Endothelial cell of umbilical vein (primary cell): ENCODE data around the gene INPP4B. TPM values are rescaled to one million over a fixed set of nuclear protein-coding genes. Genes with fewer than 3 reads are reported as not detected.

Experiments used
- BruUV-seq: library from RNA; stranded (reverse); fragments of 400-500 nt; replicated peaks from 2 replicates; lab custom pipeline; 2021; lab: Mats Ljungman, UMichigan
- CTCF ChIA-PET: fragments of 300-600, 350-600 bp; sonication (Branson Sonifier 250); formaldehyde crosslinking; loops from one replicate; lab custom pipeline; 2021; ENCODE audit warnings: antibody characterized with exemption, inconsistent platforms; lab: Charles Lee
- POLR2A ChIA-PET: fragments of 300-600, 350-600 bp; sonication (Branson Sonifier 250); formaldehyde crosslinking; loops from one replicate; lab custom pipeline; 2021; ENCODE audit warnings: antibody characterized with exemption, inconsistent platforms; lab: Charles Lee
- DNase-seq: peaks from one replicate; pipeline ENCODE4 v3.0.0-alpha.2; 2011; ENCODE audit warnings: low read depth, low spot score
- FAIRE-seq: peaks from 2 replicates; lab custom pipeline; 2011; peaks lifted over from hg19 to GRCh38; lab: Jason Lieb, UNC
- H2AFZ ChIP-seq: 2 replicates; pipeline ENCODE4 v1.6.0; 2012; ENCODE audit warnings: low read depth, low read length, control low read depth, inconsistent platforms
- H3K27ac ChIP-seq: 2 replicates; pipeline ENCODE4 v1.5.1; 2011; ENCODE audit warnings: low read depth, mild to moderate bottlenecking, control low read depth, low read length, moderate library complexity; ENCODE audit not compliant: insufficient read depth
- H3K27me3 ChIP-seq, 2 experiments: 2 replicates each; pipeline versions ENCODE4 v1.6.0 to v1.6.1; 2011; ENCODE audit warnings: low read length in 2 of 2, mixed read lengths in 1 of 2; ENCODE audit not compliant: control insufficient read depth in 2 of 2, insufficient read depth in 2 of 2
- H3K36me3 ChIP-seq, 2 experiments: 2 replicates in 1 of 2; 3 replicates in 1 of 2; pipeline ENCODE4 v1.5.1; 2011; ENCODE audit warnings: low read length in 2 of 2, mild to moderate bottlenecking in 1 of 2, moderate library complexity in 1 of 2; ENCODE audit not compliant: control insufficient read depth in 2 of 2, insufficient read depth in 2 of 2; ENCODE audit errors: extremely low read depth in 1 of 2
- H3K4me1 ChIP-seq: 3 replicates; pipeline ENCODE4 v1.5.1; 2011; ENCODE audit warnings: mild to moderate bottlenecking, low read length; ENCODE audit not compliant: control insufficient read depth, insufficient read depth; ENCODE audit errors: extremely low read depth
- H3K4me2 ChIP-seq: 2 replicates; pipeline ENCODE4 v1.6.1; 2011; ENCODE audit warnings: low read length, control low read depth, mixed read lengths; ENCODE audit not compliant: insufficient read depth
- H3K4me3 ChIP-seq, 3 experiments: fragments of 200-600 bp in 1 of 3; sonication (generic), shearing (Covaris generic) in 1 of 3; replicated peaks in 1 of 3; 2 replicates each; pipeline ENCODE4 v1.5.1; 2011 to 2016; ENCODE audit warnings: control low read depth in 3 of 3, low read length in 3 of 3, mild to moderate bottlenecking in 2 of 3, inconsistent platforms in 1 of 3, low read depth in 1 of 3, moderate library complexity in 1 of 3; ENCODE audit not compliant: insufficient read depth in 1 of 3
- H3K79me2 ChIP-seq: 2 replicates; pipeline ENCODE4 v1.6.0; 2012; ENCODE audit warnings: low read length, inconsistent platforms; ENCODE audit not compliant: control insufficient read depth, insufficient read depth
- H3K9ac ChIP-seq: replicated peaks from 2 replicates; pipeline ENCODE3; 2011; ENCODE audit warnings: low read length, control low read depth; ENCODE audit not compliant: insufficient read depth; ENCODE audit errors: extremely low read depth
- H3K9me1 ChIP-seq: replicated peaks from 3 replicates; pipeline ENCODE4 v1.6.0; 2011; ENCODE audit warnings: mild to moderate bottlenecking, low read length; ENCODE audit not compliant: control insufficient read depth, insufficient read depth; ENCODE audit errors: extremely low read depth
- H3K9me3 ChIP-seq: replicated peaks from 2 replicates; pipeline ENCODE4 v1.5.1; 2012; ENCODE audit warnings: low read length, inconsistent platforms; ENCODE audit not compliant: control insufficient read depth, insufficient read depth
- H4K20me1 ChIP-seq: replicated peaks from 2 replicates; pipeline ENCODE3; 2011; ENCODE audit warnings: mild to moderate bottlenecking, low read length; ENCODE audit not compliant: control insufficient read depth, insufficient read depth; ENCODE audit errors: extremely low read depth
- CTCF ChIP-seq, 2 donors: IDR thresholded peaks; 1 replicate in 1 of 2; 2 replicates in 1 of 2; pipeline ENCODE4 v1.5.1; 2011; ENCODE audit warnings: low read length in 2 of 2, mild to moderate bottlenecking in 2 of 2, moderate library complexity in 2 of 2, control low read depth in 1 of 2, inconsistent platforms in 1 of 2, low read depth in 1 of 2; ENCODE audit not compliant: insufficient read depth in 1 of 2; ENCODE audit errors: extremely low read depth in 1 of 2
- EZH2 ChIP-seq: IDR thresholded peaks from 2 replicates; pipeline ENCODE4 v1.6.1; 2012; ENCODE audit warnings: borderline replicate concordance, low read depth, mild to moderate bottlenecking, moderate library complexity, low read length, inconsistent platforms; ENCODE audit not compliant: severe bottlenecking
- FOS ChIP-seq: IDR thresholded peaks from 2 replicates; pipeline ENCODE4 v1.6.1; 2011; ENCODE audit warnings: mild to moderate bottlenecking, low read length, moderate library complexity, borderline replicate concordance; ENCODE audit not compliant: insufficient read depth
- GATA2 ChIP-seq: IDR thresholded peaks from 2 replicates; pipeline ENCODE4 v1.7.0; 2011; ENCODE audit warnings: low read depth, mild to moderate bottlenecking, moderate library complexity, mixed read lengths, low read length; ENCODE audit not compliant: insufficient read length, insufficient read depth
- JUN ChIP-seq: IDR thresholded peaks from 2 replicates; pipeline ENCODE4 v1.6.1; 2011; ENCODE audit warnings: borderline replicate concordance, low read depth; ENCODE audit not compliant: insufficient read length, insufficient read depth
- MAX ChIP-seq: IDR thresholded peaks from 2 replicates; pipeline ENCODE4 v1.6.1; 2011; ENCODE audit not compliant: insufficient read depth, insufficient read length
- MYC ChIP-seq: IDR thresholded peaks from one replicate; pipeline ENCODE4 v1.6.1; 2011; ENCODE audit warnings: mild to moderate bottlenecking, low read depth, low read length
- POLR2A ChIP-seq: IDR thresholded peaks from 2 replicates; pipeline ENCODE4 v1.6.1; 2012; ENCODE audit warnings: low read depth, mild to moderate bottlenecking, control low read depth, low read length
- POLR2AphosphoS5 ChIP-seq: IDR thresholded peaks from 2 replicates; pipeline ENCODE4 v1.6.1; 2012; ENCODE audit warnings: low read depth, mild to moderate bottlenecking, control low read depth, low read length, moderate library complexity; ENCODE audit not compliant: insufficient read depth
- dilution Hi-C: fragments of 300-500 bp; cut with MboI; formaldehyde crosslinking; loops from one replicate; pipeline ENCODE4 v1.15.0; 2019; ENCODE audit warnings: low sequenced_read_pairs; ENCODE audit not compliant: extremely low pct_ligation_motif_present
- intact Hi-C: fragments of 100-400 bp; cut with micrococcal nuclease; formaldehyde crosslinking; loops from one replicate; pipeline ENCODE4 v1.10.0; 2022
- polyA plus RNA-seq, 4 experiments: library from polyadenylated mRNA; depleted of rRNA in 3 of 4; stranded (reverse) in 3 of 4; unstranded in 1 of 4; fragments of >200 nt; gene quantifications; 2 replicates each; pipeline versions ENCODE4 v1.2.1 to v1.2.3, GENCODE V29; 2011 to 2012; ENCODE audit warnings: missing spikeins in 1 of 4
- total RNA-seq: library from RNA; stranded (reverse); gene quantifications from 2 replicates; pipeline ENCODE4 v1.2.3, GENCODE V29; 2021

INPP4B gene
- total and polyA plus RNA-seq, 2 donors (not counting 3 experiments of a cell fraction or from before 2014, with no cell fraction given) = 0.41 to 3.1 TPM

- H3K4me3 ChIP-seq = no peak overlapping the region
- no peaks in the 10 kb centered on the region for H3K9me3 ChIP-seq
- H3K79me2 ChIP-seq = no peaks in the 10 kb centered on the region
- DNase-seq (peak; percentile 60), FAIRE-seq (no peak)
- H3K36me3 ChIP-seq = no peaks in the 10 kb centered on the region
- intact Hi-C loops (no loop called here), dilution Hi-C loops (no loop called here)
- no peaks in the 10 kb centered on the region for H3K27me3 ChIP-seq
- H3K4me1 ChIP-seq = peaks cover 15% of the 10 kb centered on the region
- CTCF ChIA-PET = interaction anchor here (0.7 to 1.5 kb wide), 4 partner anchors 17 to 347 kb away, joined by 3 to 5 read pairs (median 3); no protein-coding TSS in a partner anchor
- H4K20me1 ChIP-seq = no peaks in the 10 kb centered on the region
- H3K9ac ChIP-seq = no peak overlapping the region
- H3K4me2 ChIP-seq = peak overlapping the region; percentile 30
- POLR2A ChIA-PET = no interaction called here
- no peak overlapping the region for H2AFZ ChIP-seq
- no peak for TF ChIP-seq JUN
- no peak for TF ChIP-seq POLR2AphosphoS5
- no peak for TF ChIP-seq MAX
- TF ChIP-seq MYC = no peak
- TF ChIP-seq GATA2 = no peak
- no peak for TF ChIP-seq FOS
- no peak for TF ChIP-seq POLR2A
- no peak for TF ChIP-seq EZH2
- no peak for TF ChIP-seq CTCF (IDR thresholded peaks at IDR 0.05; ENCODE audit: extremely low read depth in 1 of 2, insufficient read depth in 1 of 2, low read depth in 1 of 2, low read length in 2 of 2)
- no peaks in the 10 kb centered on the region for H3K9me1 ChIP-seq
- H3K27ac ChIP-seq = no peak overlapping the region
- no TSS peak for BruUV-seq
Observed at GRCh38 chr4:142373610-142374009, 472.5 kb downstream of the INPP4B start.
